ENCODE measurements around the gene SNRPA1.

The SNRPA1 gene

DNA sequence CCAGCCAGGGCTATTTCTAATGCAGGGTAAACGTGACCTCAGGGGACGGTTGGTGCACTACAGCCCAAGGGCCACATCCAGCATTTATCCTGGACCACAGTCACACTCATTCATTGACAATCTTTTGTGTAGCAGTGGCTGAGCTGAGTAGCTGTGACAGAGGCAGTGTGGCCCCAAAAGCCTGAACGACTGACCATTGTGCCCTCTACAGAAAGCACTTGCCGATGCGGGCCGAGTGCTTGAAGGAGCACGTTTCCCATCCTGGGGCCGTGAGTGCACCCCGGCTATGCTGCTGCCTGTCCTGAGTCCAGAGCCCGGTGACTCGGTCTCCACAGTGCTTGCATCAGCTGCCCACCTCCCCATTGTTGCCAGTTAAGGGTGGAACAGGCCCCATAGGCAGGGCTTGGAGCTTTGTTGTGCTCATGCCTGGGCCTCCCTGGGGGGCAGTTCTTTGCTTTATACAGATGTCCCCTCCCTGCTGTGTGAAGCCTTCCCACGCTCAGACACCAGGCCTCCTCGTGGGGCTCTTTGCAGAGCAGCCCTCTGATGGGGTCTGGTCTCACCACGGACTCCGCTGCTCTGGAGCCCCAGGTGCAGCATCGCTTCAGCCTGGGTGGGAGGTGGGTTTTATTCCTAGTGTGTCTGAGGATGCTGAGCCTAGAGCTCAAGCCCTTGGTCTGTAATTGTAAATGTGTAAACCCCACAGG lies 13.0 kb upstream of the SNRPA1 start:
- Histone ChIP-seq H3K4me3 (IDR thresholded peaks at IDR 0.05; ENCODE audit: insufficient read depth, low read depth, low read length) (no peak overlapping the region), H3K4me1 (ENCODE audit: low read depth, poor library complexity, severe bottlenecking) (no peaks in the 10 kb centered on the region), H3K9ac (no peak overlapping the region), H3K79me2 (ENCODE audit: insufficient read depth, low read depth) (no peaks in the 10 kb centered on the region), H3K36me3 (ENCODE audit: insufficient read depth) (no peaks in the 10 kb centered on the region), H3K4me2 (no peak overlapping the region), H3K27ac (no peak overlapping the region), H4K20me1 (ENCODE audit: insufficient read depth) (no peaks in the 10 kb centered on the region), H3K27me3 (ENCODE audit: insufficient read depth, low read depth) (no peaks in the 10 kb centered on the region), H2AFZ (ENCODE audit: low read depth) (no peak overlapping the region)
- TF ChIP-seq CTCF (conservative IDR thresholded peaks at IDR 0.05; ENCODE audit: low read depth, low read length): no peak

DNA sequence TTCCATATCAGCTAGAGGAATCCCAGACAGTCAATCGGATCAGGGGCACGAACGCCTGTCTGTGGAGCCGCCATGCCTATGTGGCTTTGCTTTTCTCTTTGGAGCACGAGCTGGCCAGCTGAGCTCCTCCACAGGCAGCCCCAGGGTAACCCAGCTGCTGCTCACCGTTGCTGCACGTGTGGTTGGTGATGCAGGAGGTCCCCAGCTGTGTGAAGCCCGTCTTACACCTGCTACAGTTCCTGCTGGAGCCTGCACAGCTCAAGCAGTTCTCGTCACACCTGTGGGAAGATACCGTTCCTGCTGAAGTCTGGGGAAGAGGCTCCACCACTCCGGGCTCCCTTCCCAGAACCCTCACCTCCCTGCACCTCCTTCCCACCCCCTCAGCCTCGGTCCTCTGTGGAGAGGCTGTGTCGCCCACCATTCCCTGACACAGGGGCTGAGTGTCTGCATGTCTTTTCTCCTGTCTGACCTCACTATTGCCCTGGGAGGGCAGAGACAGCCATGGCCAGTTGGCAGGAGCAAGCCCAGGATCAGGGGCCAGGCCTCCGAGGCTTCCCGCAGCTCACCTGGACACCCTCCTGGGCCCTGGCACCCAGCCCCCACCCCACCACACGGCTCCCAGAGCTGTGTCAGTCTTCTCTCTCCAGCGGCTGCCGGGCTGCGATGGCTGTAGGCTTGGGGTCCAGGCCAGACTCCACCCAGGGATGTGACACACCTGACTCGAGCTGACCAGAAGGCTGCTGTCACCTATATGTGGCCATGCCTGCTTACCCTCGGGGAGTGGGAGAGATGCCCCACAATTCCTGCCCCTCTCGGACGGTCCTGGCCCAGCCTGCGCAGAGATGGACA lies 12.2 kb upstream of the SNRPA1 start:
- no peaks in the 10 kb centered on the region for H4K20me1 ChIP-seq (ENCODE audit: insufficient read depth)
- H3K4me2 ChIP-seq: no peak overlapping the region
- no peaks in the 10 kb centered on the region for H3K36me3 ChIP-seq (ENCODE audit: insufficient read depth)
- H3K79me2 ChIP-seq (ENCODE audit: insufficient read depth, low read depth): no peaks in the 10 kb centered on the region
- no peak overlapping the region for H3K4me3 ChIP-seq (IDR thresholded peaks at IDR 0.05; ENCODE audit: insufficient read depth, low read depth, low read length)
- no peak overlapping the region for H3K9ac ChIP-seq
- no peak overlapping the region for H2AFZ ChIP-seq (ENCODE audit: low read depth)
- H3K27me3 ChIP-seq (ENCODE audit: insufficient read depth, low read depth): no peaks in the 10 kb centered on the region
- no peaks in the 10 kb centered on the region for H3K4me1 ChIP-seq (ENCODE audit: low read depth, poor library complexity, severe bottlenecking)
- no peak for TF ChIP-seq CTCF (conservative IDR thresholded peaks at IDR 0.05; ENCODE audit: low read depth, low read length)
- no peak overlapping the region for H3K27ac ChIP-seq

GRCh38 chr15:101306341-101307047 lies 11.4 kb upstream of the SNRPA1 start:
- no peak overlapping the region for H2AFZ ChIP-seq (ENCODE audit: low read depth)
- no peak overlapping the region for H3K9ac ChIP-seq
- H3K4me1 ChIP-seq (ENCODE audit: low read depth, poor library complexity, severe bottlenecking): no peaks in the 10 kb centered on the region
- no peaks in the 10 kb centered on the region for H3K36me3 ChIP-seq (ENCODE audit: insufficient read depth)
- H3K4me3 ChIP-seq (IDR thresholded peaks at IDR 0.05; ENCODE audit: insufficient read depth, low read depth, low read length): no peak overlapping the region
- TF ChIP-seq CTCF (conservative IDR thresholded peaks at IDR 0.05; ENCODE audit: low read depth, low read length): no peak
- H4K20me1 ChIP-seq (ENCODE audit: insufficient read depth): no peaks in the 10 kb centered on the region
- no peak overlapping the region for H3K4me2 ChIP-seq
- H3K27me3 ChIP-seq (ENCODE audit: insufficient read depth, low read depth): no peaks in the 10 kb centered on the region
- H3K27ac ChIP-seq: no peak overlapping the region
- no peaks in the 10 kb centered on the region for H3K79me2 ChIP-seq (ENCODE audit: insufficient read depth, low read depth)

- H3K79me2 ChIP-seq (ENCODE audit: insufficient read depth, low read depth): no peaks in the 10 kb centered on the region
- no peak overlapping the region for H3K9ac ChIP-seq
- no peaks in the 10 kb centered on the region for H3K36me3 ChIP-seq (ENCODE audit: insufficient read depth)
- no peak overlapping the region for H3K4me2 ChIP-seq
- no peaks in the 10 kb centered on the region for H4K20me1 ChIP-seq (ENCODE audit: insufficient read depth)
- H3K27me3 ChIP-seq (ENCODE audit: insufficient read depth, low read depth): no peaks in the 10 kb centered on the region
- H2AFZ ChIP-seq (ENCODE audit: low read depth): no peak overlapping the region
- H3K4me1 ChIP-seq (ENCODE audit: low read depth, poor library complexity, severe bottlenecking): no peaks in the 10 kb centered on the region
- H3K27ac ChIP-seq: no peak overlapping the region
- no peak for TF ChIP-seq CTCF (conservative IDR thresholded peaks at IDR 0.05; ENCODE audit: low read depth, low read length)
- H3K4me3 ChIP-seq (IDR thresholded peaks at IDR 0.05; ENCODE audit: insufficient read depth, low read depth, low read length): no peak overlapping the region
Observed at GRCh38 chr15:101305820-101306255, 10.8 kb upstream of the SNRPA1 start.
